Retinal pigment epithelial cell (primary cell): ENCODE measurements around the gene COG5.

Source experiments
- DNase-seq: peaks from one replicate; pipeline ENCODE4 v3.0.0-alpha.2; 2010; ENCODE audit warnings: low read depth
- H3K4me3 ChIP-seq: 2 replicates; pipeline ENCODE4 v1.5.1; 2011; ENCODE audit warnings: mild to moderate bottlenecking, low read length, control low read depth, moderate library complexity
- CTCF ChIP-seq: conservative IDR thresholded peaks from 2 replicates; pipeline ENCODE4 v1.5.1; 2011; ENCODE audit warnings: low read depth, low read length, control low read depth, inconsistent platforms

The COG5 gene

GRCh38 chr7:107237451-107237850 is 326.3 kb downstream of the COG5 start:
- DNase-seq = no peak
- no peak overlapping the region for H3K4me3 ChIP-seq

GRCh38 chr7:107236862-107237261 is 326.9 kb downstream of the COG5 start:
- no peak for DNase-seq
- H3K4me3 ChIP-seq = no peak overlapping the region
- TF ChIP-seq CTCF = no peak

More at GRCh38 chr7:107237451-107237850, 326.3 kb downstream of the COG5 start:
- TF ChIP-seq CTCF = no peak

- no peak overlapping the region for H3K4me3 ChIP-seq
- no peak for TF ChIP-seq CTCF
- no peak for DNase-seq
These were observed 329.3 kb downstream of the COG5 start for GRCh38 chr7:107234436-107234835.

GRCh38 chr7:107233981-107234380 is 329.7 kb downstream of the COG5 start:
- no peak overlapping the region for H3K4me3 ChIP-seq
- no peak for TF ChIP-seq CTCF
- DNase-seq = no peak

- TF ChIP-seq CTCF = no peak
- DNase-seq = no peak
- H3K4me3 ChIP-seq = no peak overlapping the region
These were observed 330.5 kb downstream of the COG5 start for GRCh38 chr7:107233174-107233573.

- DNase-seq = no peak
- no peak for TF ChIP-seq CTCF
- H3K4me3 ChIP-seq = no peak overlapping the region
These were observed 331.1 kb downstream of the COG5 start for GRCh38 chr7:107232568-107233090.

GRCh38 chr7:107230334-107230733 is 333.4 kb downstream of the COG5 start:
- no peak overlapping the region for H3K4me3 ChIP-seq
- TF ChIP-seq CTCF = no peak
- DNase-seq = no peak
